Fibroblast of villous mesenchyme (primary cell): ENCODE data around the gene KLF12. TPM values are rescaled to one million over a fixed set of nuclear protein-coding genes. Genes with fewer than 3 reads are reported as not detected.

ENCODE experiments used
- DNase-seq: peaks from one replicate; pipeline ENCODE4 v3.0.0-alpha.2; 2010; ENCODE audit warnings: low read depth
- H3K4me3 ChIP-seq: 2 replicates; pipeline ENCODE4 v1.5.1; 2011; ENCODE audit warnings: low read depth, mild to moderate bottlenecking, low read length
- CTCF ChIP-seq: IDR thresholded peaks from 2 replicates; pipeline ENCODE4 v1.5.1; 2012; ENCODE audit warnings: low read depth, mild to moderate bottlenecking, low read length; ENCODE audit not compliant: insufficient read depth
- total RNA-seq: library from RNA; depleted of rRNA; stranded (reverse); fragments of >200 nt; gene quantifications from 2 replicates; pipeline ENCODE4 v1.2.3, GENCODE V29; 2012

KLF12 gene
- total RNA-seq, 1 donor, result 13.0 TPM

- DNase-seq, result no peak
- H3K4me3 ChIP-seq, result no peak overlapping the region
- TF ChIP-seq CTCF, result no peak
These were observed 40.5 kb downstream of the KLF12 start for GRCh38 chr13:74093691-74094090.

- TF ChIP-seq CTCF, result no peak
These were observed 41.5 kb downstream of the KLF12 start for GRCh38 chr13:74092711-74093110.

GRCh38 chr13:74090869-74091605, 43.2 kb downstream of the KLF12 start:
- TF ChIP-seq CTCF, result no peak
- no peak overlapping the region for H3K4me3 ChIP-seq
- no peak for DNase-seq

More at GRCh38 chr13:74092711-74093110, 41.5 kb downstream of the KLF12 start:
- H3K4me3 ChIP-seq, result no peak overlapping the region
- DNase-seq, result no peak

- TF ChIP-seq CTCF, result no peak
- DNase-seq, result no peak
- H3K4me3 ChIP-seq, result no peak overlapping the region
These were observed 43.8 kb downstream of the KLF12 start for GRCh38 chr13:74090397-74090796.

- DNase-seq, result no peak
- no peak for TF ChIP-seq CTCF
- H3K4me3 ChIP-seq, result no peak overlapping the region
These were observed 46.8 kb downstream of the KLF12 start for GRCh38 chr13:74087357-74087756.
